Measurements from ENCODE around the gene MECR.

The MECR gene

DNA sequence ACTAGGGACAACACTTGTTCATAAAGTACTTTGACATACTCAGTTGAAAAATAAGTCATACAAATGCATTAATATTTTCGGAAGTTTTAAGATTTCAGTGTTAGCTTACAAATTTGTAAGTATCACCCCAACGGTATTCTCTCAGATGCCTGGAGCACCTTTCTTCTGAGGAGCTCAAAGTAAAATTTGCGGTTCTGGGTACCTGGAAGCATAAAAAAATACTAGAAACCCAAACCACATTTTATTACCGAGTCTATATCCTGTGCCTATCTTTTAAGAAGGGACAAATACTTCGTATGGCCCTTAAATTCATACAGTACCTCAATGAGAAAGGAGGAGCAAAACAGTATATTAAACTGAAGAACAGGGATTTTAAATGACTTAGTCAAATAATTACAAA, 59.2 kb downstream of the MECR start:
- Histone ChIP-seq H2AFZ (ENCODE audit: low read length) (no peak overlapping the region), H3F3A (ENCODE audit: insufficient read depth, low read length) (0 out of 2 replicates have a peak, but pooled peaks cover 7% of the 10 kb centered on the region), H3K27me3 (replicated peaks; ENCODE audit: insufficient read depth, low read length) (no peaks in the 10 kb centered on the region), H3K36me3 (replicated peaks; ENCODE audit: insufficient read depth, low read length) (peaks cover 4% of the 10 kb centered on the region; the same call in 1 of the 2 replicates), H3K9me2 (replicated peaks; ENCODE audit: insufficient read depth, low read length) (no peaks in the 10 kb centered on the region), H3K4me2 (ENCODE audit: low read depth, low read length) (no peak overlapping the region), H4K20me1 (ENCODE audit: insufficient read depth, low read length) (peaks cover 71% of the 10 kb centered on the region), H3K9ac (ENCODE audit: low read length) (no peak overlapping the region), H3K79me2 (ENCODE audit: low read length) (peaks cover 99% of the 10 kb centered on the region), H3K27ac (ENCODE audit: low read length) (no peak overlapping the region), H3K4me3 (ENCODE audit: low read length) (no peak overlapping the region), H3K9me3 (replicated peaks; ENCODE audit: insufficient read depth, low read length) (no peaks in the 10 kb centered on the region), H3K4me1 (ENCODE audit: low read length) (no peaks in the 10 kb centered on the region; the same call in 1 of the 2 replicates)
- TF ChIP-seq EZH2 (optimal IDR thresholded peaks at IDR 0.05; ENCODE audit: low read depth, low read length) (no peak), EZH2phosphoT487 (IDR thresholded peaks at IDR 0.05; ENCODE audit: low read length) (no peak)
- TF ChIP-seq, protein P1, sequence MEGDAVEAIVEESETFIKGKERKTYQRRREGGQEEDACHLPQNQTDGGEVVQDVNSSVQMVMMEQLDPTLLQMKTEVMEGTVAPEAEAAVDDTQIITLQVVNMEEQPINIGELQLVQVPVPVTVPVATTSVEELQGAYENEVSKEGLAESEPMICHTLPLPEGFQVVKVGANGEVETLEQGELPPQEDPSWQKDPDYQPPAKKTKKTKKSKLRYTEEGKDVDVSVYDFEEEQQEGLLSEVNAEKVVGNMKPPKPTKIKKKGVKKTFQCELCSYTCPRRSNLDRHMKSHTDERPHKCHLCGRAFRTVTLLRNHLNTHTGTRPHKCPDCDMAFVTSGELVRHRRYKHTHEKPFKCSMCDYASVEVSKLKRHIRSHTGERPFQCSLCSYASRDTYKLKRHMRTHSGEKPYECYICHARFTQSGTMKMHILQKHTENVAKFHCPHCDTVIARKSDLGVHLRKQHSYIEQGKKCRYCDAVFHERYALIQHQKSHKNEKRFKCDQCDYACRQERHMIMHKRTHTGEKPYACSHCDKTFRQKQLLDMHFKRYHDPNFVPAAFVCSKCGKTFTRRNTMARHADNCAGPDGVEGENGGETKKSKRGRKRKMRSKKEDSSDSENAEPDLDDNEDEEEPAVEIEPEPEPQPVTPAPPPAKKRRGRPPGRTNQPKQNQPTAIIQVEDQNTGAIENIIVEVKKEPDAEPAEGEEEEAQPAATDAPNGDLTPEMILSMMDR (IDR thresholded peaks at IDR 0.05; ENCODE audit: low read length): no peak
- no peak for DNase-seq

DNA sequence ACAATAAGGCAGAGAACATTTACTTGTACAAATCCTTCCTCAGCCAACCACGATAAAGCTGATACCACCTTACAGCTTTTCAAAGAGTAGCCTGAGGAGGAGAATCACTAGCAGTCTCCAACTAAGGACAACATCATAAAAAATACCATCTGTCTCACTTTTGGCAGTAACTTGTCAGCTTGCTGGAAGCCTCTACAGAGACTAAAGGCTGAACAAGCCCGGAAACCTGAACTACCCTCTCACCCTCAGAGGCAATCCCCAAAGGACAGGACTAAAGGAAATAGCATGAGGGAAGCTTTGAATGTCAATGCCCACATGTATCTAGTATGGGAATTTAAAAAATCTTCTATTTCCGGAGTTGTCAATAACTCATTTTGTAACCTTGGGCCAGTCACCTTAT, 59.6 kb downstream of the MECR start:
- Histone ChIP-seq H4K20me1 (ENCODE audit: insufficient read depth, low read length) (peaks cover 69% of the 10 kb centered on the region), H3K9me2 (replicated peaks; ENCODE audit: insufficient read depth, low read length) (no peaks in the 10 kb centered on the region), H3K9ac (ENCODE audit: low read length) (no peak overlapping the region), H3K9me3 (replicated peaks; ENCODE audit: insufficient read depth, low read length) (no peaks in the 10 kb centered on the region), H3K4me1 (ENCODE audit: low read length) (no peaks in the 10 kb centered on the region; the same call in 1 of the 2 replicates), H3F3A (ENCODE audit: insufficient read depth, low read length) (0 out of 2 replicates have a peak, but pooled peaks cover 7% of the 10 kb centered on the region), H3K27ac (ENCODE audit: low read length) (no peak overlapping the region), H2AFZ (ENCODE audit: low read length) (no peak overlapping the region), H3K4me3 (ENCODE audit: low read length) (no peak overlapping the region), H3K36me3 (replicated peaks; ENCODE audit: insufficient read depth, low read length) (peaks cover 8% of the 10 kb centered on the region; the same call in 1 of the 2 replicates), H3K27me3 (replicated peaks; ENCODE audit: insufficient read depth, low read length) (no peaks in the 10 kb centered on the region), H3K79me2 (ENCODE audit: low read length) (peaks cover 99% of the 10 kb centered on the region), H3K4me2 (ENCODE audit: low read depth, low read length) (no peak overlapping the region)
- DNase-seq: no peak
- TF ChIP-seq, protein P1 (IDR thresholded peaks at IDR 0.05; ENCODE audit: low read length): no peak
- TF ChIP-seq EZH2 (optimal IDR thresholded peaks at IDR 0.05; ENCODE audit: low read depth, low read length) (no peak), EZH2phosphoT487 (IDR thresholded peaks at IDR 0.05; ENCODE audit: low read length) (no peak)

DNA sequence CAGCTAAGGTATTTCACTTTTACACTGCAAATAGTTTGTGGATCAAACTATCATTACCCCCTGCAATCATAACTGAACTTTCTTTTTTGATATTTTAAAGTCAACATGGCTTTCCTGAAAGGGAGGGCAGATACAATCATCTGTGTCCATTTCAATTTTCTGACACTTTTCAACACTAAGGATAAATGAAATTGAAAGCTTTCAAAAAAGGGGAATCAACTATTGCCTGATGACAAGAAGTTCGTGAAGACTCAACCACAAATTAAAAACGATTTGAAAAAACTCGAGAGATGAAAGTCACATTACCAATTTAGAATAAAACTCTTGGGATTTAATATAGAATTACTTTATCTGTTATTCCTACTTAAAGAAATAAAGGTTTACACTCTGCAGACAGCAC, 60.8 kb downstream of the MECR start:
- H3K4me2 ChIP-seq (ENCODE audit: low read depth, low read length): no peak overlapping the region
- H3K27me3 ChIP-seq (replicated peaks; ENCODE audit: insufficient read depth, low read length): no peaks in the 10 kb centered on the region
- H4K20me1 ChIP-seq (ENCODE audit: insufficient read depth, low read length): peaks cover 76% of the 10 kb centered on the region
- H3K9me2 ChIP-seq (replicated peaks; ENCODE audit: insufficient read depth, low read length): no peaks in the 10 kb centered on the region
- DNase-seq: no peak
- 0 out of 2 replicates have a peak, but pooled peaks cover 7% of the 10 kb centered on the region for H3F3A ChIP-seq (ENCODE audit: insufficient read depth, low read length)
- no peak overlapping the region for H3K27ac ChIP-seq (ENCODE audit: low read length)
- peaks cover 100% of the 10 kb centered on the region for H3K79me2 ChIP-seq (ENCODE audit: low read length)
- no peak overlapping the region for H3K9ac ChIP-seq (ENCODE audit: low read length)
- no peak overlapping the region for H3K4me3 ChIP-seq (ENCODE audit: low read length)
- TF ChIP-seq EZH2 (optimal IDR thresholded peaks at IDR 0.05; ENCODE audit: low read depth, low read length) (no peak), EZH2phosphoT487 (IDR thresholded peaks at IDR 0.05; ENCODE audit: low read length) (no peak)
- TF ChIP-seq, protein P1 (IDR thresholded peaks at IDR 0.05; ENCODE audit: low read length): no peak
- H3K9me3 ChIP-seq (replicated peaks; ENCODE audit: insufficient read depth, low read length): no peaks in the 10 kb centered on the region
- no peak overlapping the region for H2AFZ ChIP-seq (ENCODE audit: low read length)
- no peaks in the 10 kb centered on the region; the same call in 1 of the 2 replicates for H3K4me1 ChIP-seq (ENCODE audit: low read length)
- peaks cover 10% of the 10 kb centered on the region; the same call in 1 of the 2 replicates for H3K36me3 ChIP-seq (replicated peaks; ENCODE audit: insufficient read depth, low read length)
